Smooth muscle cell (in vitro differentiated cells): ENCODE measurements around the gene TANK. TPM values are rescaled to one million over a fixed set of nuclear protein-coding genes. Genes with fewer than 3 reads are reported as not detected.

Experiments
- DNase-seq: peaks from one replicate; lab custom pipeline; 2025; ENCODE audit not compliant: unreplicated experiment; lab: John Stamatoyannopoulos, UW
- H2AFZ ChIP-seq: fragments of 200-600 bp; sonication (generic); 2 replicates; pipeline ENCODE4 v1.6.0; 2016; ENCODE audit warnings: antibody characterized with exemption, low read depth, mild to moderate bottlenecking
- H3F3A ChIP-seq: fragments of 200-600 bp; sonication (generic); 2 replicates; pipeline ENCODE4 v1.6.0; 2017; ENCODE audit warnings: antibody characterized with exemption, low read depth
- H3K27ac ChIP-seq: fragments of 200-600 bp; sonication (generic); 2 replicates; pipeline ENCODE4 v1.5.1; 2016; ENCODE audit warnings: low read depth, mild to moderate bottlenecking
- H3K27me3 ChIP-seq: fragments of 200-600 bp; sonication (generic); 2 replicates; pipeline ENCODE4 v1.6.1; 2016; ENCODE audit warnings: low read depth, mild to moderate bottlenecking
- H3K36me3 ChIP-seq: fragments of 200-600 bp; sonication (generic); 2 replicates; pipeline ENCODE4 v1.5.1; 2016; ENCODE audit warnings: low read depth
- H3K4me1 ChIP-seq: fragments of 200-600 bp; sonication (generic); 2 replicates; pipeline ENCODE4 v1.5.1; 2016; ENCODE audit warnings: low read depth
- H3K4me2 ChIP-seq: fragments of 200-600 bp; sonication (generic); 2 replicates; pipeline ENCODE4 v1.6.0; 2016; ENCODE audit warnings: mild to moderate bottlenecking
- H3K4me3 ChIP-seq: fragments of 200-600 bp; sonication (generic); 2 replicates; pipeline ENCODE4 v1.5.1; 2016; ENCODE audit warnings: mild to moderate bottlenecking
- H3K79me2 ChIP-seq: fragments of 200-600 bp; sonication (generic); 2 replicates; pipeline ENCODE4 v1.6.0; 2016; ENCODE audit warnings: low read depth, mild to moderate bottlenecking
- H3K9ac ChIP-seq: fragments of 200-600 bp; sonication (generic); 2 replicates; pipeline ENCODE4 v1.6.0; 2016; ENCODE audit warnings: low read depth
- H3K9me3 ChIP-seq: fragments of 200-600 bp; sonication (generic); replicated peaks from 2 replicates; pipeline ENCODE4 v1.5.1; 2016; ENCODE audit warnings: low read depth
- H4K20me1 ChIP-seq: fragments of 200-600 bp; sonication (generic); 2 replicates; pipeline ENCODE4 v1.6.0; 2016; ENCODE audit warnings: low read depth
- WGBS: methylation state at CpG from one replicate; pipeline ENCODE4 v1.1.7; 2016; ENCODE audit warnings: low lambda C conversion rate; 5-methylcytosine and 5-hydroxymethylcytosine counted together
- polyA plus RNA-seq: library from polyadenylated mRNA; unstranded; fragments of >200 nt; fragmentation: Nextera tagmentation; extraction: Ambion mirVana; gene quantifications from 2 replicates; pipeline ENCODE4 v1.2.1, GENCODE V29; 2016
- total RNA-seq: library from RNA; depleted of rRNA; stranded (reverse); fragments of >200 nt; gene quantifications from 2 replicates; pipeline ENCODE4 v1.2.3, GENCODE V29; 2014
- TF ChIP-seq, protein P1 (sequence below): fragments of 200-600 bp; sonication (generic); IDR thresholded peaks from 2 replicates; pipeline ENCODE4 v1.5.1; 2017; ENCODE audit warnings: borderline replicate concordance, mild to moderate bottlenecking, antibody characterized with exemption; ENCODE audit not compliant: insufficient read depth, poor library complexity, severe bottlenecking

The TANK gene
- total and polyA plus RNA-seq, 2 experiments from 2014 or later, result 47.9 to 94.2 TPM

DNA sequence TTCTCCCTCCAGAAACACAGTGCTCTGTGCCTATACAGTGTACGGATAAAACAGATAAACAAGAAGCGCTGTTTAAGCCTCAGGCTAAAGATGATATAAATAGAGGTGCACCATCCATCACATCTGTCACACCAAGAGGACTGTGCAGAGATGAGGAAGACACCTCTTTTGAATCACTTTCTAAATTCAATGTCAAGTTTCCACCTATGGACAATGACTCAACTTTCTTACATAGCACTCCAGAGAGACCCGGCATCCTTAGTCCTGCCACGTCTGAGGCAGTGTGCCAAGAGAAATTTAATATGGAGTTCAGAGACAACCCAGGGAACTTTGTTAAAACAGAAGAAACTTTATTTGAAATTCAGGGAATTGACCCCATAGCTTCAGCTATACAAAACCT, 70.7 kb downstream of the TANK start:
- no peak overlapping the region for H3K4me3 ChIP-seq
- WGBS, result 88% methylated on average over 4 of the region's 4 CpGs
- no peaks in the 10 kb centered on the region for H3K79me2 ChIP-seq
- peaks cover 25% of the 10 kb centered on the region for H3K36me3 ChIP-seq
- TF ChIP-seq, protein P1, sequence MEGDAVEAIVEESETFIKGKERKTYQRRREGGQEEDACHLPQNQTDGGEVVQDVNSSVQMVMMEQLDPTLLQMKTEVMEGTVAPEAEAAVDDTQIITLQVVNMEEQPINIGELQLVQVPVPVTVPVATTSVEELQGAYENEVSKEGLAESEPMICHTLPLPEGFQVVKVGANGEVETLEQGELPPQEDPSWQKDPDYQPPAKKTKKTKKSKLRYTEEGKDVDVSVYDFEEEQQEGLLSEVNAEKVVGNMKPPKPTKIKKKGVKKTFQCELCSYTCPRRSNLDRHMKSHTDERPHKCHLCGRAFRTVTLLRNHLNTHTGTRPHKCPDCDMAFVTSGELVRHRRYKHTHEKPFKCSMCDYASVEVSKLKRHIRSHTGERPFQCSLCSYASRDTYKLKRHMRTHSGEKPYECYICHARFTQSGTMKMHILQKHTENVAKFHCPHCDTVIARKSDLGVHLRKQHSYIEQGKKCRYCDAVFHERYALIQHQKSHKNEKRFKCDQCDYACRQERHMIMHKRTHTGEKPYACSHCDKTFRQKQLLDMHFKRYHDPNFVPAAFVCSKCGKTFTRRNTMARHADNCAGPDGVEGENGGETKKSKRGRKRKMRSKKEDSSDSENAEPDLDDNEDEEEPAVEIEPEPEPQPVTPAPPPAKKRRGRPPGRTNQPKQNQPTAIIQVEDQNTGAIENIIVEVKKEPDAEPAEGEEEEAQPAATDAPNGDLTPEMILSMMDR, result no peak
- no peak for DNase-seq
- no peaks in the 10 kb centered on the region for H3K4me1 ChIP-seq
- H3K9me3 ChIP-seq, result no peaks in the 10 kb centered on the region
- H4K20me1 ChIP-seq, result peaks cover 20% of the 10 kb centered on the region
- no peak overlapping the region for H2AFZ ChIP-seq
- no peak overlapping the region for H3K9ac ChIP-seq
- no peaks in the 10 kb centered on the region for H3K27me3 ChIP-seq
- H3F3A ChIP-seq, result peaks cover 21% of the 10 kb centered on the region
- no peak overlapping the region for H3K4me2 ChIP-seq
- H3K27ac ChIP-seq, result no peak overlapping the region

DNA sequence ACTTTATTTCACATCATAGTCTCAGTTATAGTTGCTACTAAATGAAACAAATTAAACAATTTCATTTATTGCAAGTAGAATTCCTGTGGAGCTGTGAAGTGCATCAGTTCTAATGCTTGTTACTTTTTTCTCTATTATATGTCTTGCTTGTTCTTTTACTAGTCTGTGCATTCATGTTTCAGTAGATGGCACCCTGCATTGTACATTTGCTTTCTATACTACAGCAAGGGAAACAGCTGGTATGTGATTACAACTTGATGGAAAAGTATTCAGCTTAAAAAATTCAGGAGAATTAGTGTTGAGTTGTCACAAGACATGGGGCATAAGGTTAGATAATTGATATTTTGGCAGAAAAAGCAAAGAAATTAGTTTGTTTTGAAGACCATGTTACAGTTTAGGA, 72.3 kb downstream of the TANK start:
- Histone ChIP-seq H3K27ac (no peak overlapping the region), H3K27me3 (no peaks in the 10 kb centered on the region), H3K4me3 (no peak overlapping the region), H3K36me3 (peaks cover 22% of the 10 kb centered on the region), H3K4me2 (no peak overlapping the region), H4K20me1 (peaks cover 20% of the 10 kb centered on the region), H3K4me1 (peaks cover 7% of the 10 kb centered on the region), H3F3A (peaks cover 33% of the 10 kb centered on the region), H3K9me3 (no peaks in the 10 kb centered on the region), H3K9ac (no peak overlapping the region), H2AFZ (no peak overlapping the region), H3K79me2 (no peaks in the 10 kb centered on the region)
- TF ChIP-seq, protein P1, result no peak
- no peak for DNase-seq

DNA sequence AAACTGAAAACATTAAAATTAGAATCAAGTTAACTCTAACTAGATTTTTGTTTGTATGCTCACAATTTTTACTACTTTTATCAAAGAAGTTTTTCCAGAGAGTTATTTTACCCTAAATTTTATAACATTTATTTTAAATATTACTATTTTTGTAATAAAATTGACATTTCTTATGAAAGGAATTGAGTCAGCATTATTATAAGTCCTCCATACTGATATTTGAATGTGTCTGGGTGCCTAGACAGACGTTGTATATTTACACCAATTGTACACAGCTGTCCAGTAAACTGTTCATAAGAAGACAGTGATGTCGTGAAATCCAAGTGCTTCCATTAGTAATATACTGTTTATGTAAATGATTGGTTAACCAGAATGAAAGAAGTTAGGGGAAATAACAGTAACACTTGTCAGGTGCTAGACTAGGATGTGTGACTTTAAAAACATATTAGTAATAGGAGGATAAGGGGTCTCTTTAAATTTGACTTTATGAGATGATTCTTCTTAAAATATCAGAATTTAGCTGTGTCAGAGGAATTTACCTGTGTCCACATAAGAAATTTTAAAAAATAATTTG, 73.7 kb downstream of the TANK start:
- no peak overlapping the region for H2AFZ ChIP-seq
- DNase-seq, result no peak
- no peak overlapping the region for H3K27ac ChIP-seq
- no peaks in the 10 kb centered on the region for H3K27me3 ChIP-seq
- H3K36me3 ChIP-seq, result peaks cover 17% of the 10 kb centered on the region
- no peak overlapping the region for H3K4me3 ChIP-seq
- WGBS, result 89% methylated on average over 2 of the region's 2 CpGs
- H3K9me3 ChIP-seq, result no peaks in the 10 kb centered on the region
- no peak overlapping the region for H3K9ac ChIP-seq
- no peaks in the 10 kb centered on the region for H3K79me2 ChIP-seq
- TF ChIP-seq, protein P1, result no peak
- no peak overlapping the region for H3K4me2 ChIP-seq
- H3F3A ChIP-seq, result peaks cover 33% of the 10 kb centered on the region
- peaks cover 20% of the 10 kb centered on the region for H4K20me1 ChIP-seq
- H3K4me1 ChIP-seq, result peaks cover 14% of the 10 kb centered on the region

DNA sequence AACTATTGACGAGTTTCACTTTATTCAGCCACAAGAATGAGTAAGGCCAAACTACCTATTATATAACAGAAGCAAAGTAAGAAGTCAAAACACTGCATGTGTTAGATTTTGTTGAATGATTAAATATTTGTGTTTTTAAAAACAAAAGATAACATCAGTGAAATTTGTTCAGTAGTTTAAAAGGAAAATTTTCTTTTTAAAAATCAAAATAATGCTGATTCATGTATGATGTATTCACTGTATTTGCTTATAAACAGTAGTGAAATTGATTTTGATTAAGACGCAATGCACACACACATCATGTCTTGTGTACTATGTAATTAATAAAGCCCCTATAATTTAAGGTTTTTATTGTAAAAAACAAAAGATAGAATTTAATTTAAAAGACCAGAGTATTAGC, 74.4 kb downstream of the TANK start:
- Histone ChIP-seq H3K4me1 (peaks cover 17% of the 10 kb centered on the region), H3K4me3 (no peak overlapping the region), H3K9ac (no peak overlapping the region), H3K4me2 (no peak overlapping the region), H2AFZ (no peak overlapping the region), H3F3A (peaks cover 37% of the 10 kb centered on the region), H3K79me2 (no peaks in the 10 kb centered on the region), H3K27ac (no peak overlapping the region), H3K9me3 (no peaks in the 10 kb centered on the region), H3K36me3 (peaks cover 17% of the 10 kb centered on the region), H3K27me3 (no peaks in the 10 kb centered on the region), H4K20me1 (peaks cover 19% of the 10 kb centered on the region)
- 99% methylated on average over 2 of the region's 2 CpGs for WGBS
- TF ChIP-seq, protein P1, result no peak
- DNase-seq, result no peak
